SU-DHL-6 (cell line): ENCODE results near the gene C1orf35.

Experiments used
- EZH2phosphoT487 ChIP-seq: fragments of 200-600 bp; sonication (generic), shearing (Covaris generic); conservative IDR thresholded peaks from 2 replicates; pipeline ENCODE4 v1.6.1; 2018; ENCODE audit warnings: mild to moderate bottlenecking, antibody characterized with exemption, low read length, moderate library complexity, mixed read lengths
- TF ChIP-seq, protein P1 (sequence below): fragments of 200-600 bp; sonication (generic); IDR thresholded peaks from one replicate; pipeline ENCODE4 v1.5.1; 2017; ENCODE audit warnings: antibody characterized with exemption, mild to moderate bottlenecking, low read length, moderate library complexity; ENCODE audit not compliant: insufficient read depth, poor library complexity, severe bottlenecking

DNA sequence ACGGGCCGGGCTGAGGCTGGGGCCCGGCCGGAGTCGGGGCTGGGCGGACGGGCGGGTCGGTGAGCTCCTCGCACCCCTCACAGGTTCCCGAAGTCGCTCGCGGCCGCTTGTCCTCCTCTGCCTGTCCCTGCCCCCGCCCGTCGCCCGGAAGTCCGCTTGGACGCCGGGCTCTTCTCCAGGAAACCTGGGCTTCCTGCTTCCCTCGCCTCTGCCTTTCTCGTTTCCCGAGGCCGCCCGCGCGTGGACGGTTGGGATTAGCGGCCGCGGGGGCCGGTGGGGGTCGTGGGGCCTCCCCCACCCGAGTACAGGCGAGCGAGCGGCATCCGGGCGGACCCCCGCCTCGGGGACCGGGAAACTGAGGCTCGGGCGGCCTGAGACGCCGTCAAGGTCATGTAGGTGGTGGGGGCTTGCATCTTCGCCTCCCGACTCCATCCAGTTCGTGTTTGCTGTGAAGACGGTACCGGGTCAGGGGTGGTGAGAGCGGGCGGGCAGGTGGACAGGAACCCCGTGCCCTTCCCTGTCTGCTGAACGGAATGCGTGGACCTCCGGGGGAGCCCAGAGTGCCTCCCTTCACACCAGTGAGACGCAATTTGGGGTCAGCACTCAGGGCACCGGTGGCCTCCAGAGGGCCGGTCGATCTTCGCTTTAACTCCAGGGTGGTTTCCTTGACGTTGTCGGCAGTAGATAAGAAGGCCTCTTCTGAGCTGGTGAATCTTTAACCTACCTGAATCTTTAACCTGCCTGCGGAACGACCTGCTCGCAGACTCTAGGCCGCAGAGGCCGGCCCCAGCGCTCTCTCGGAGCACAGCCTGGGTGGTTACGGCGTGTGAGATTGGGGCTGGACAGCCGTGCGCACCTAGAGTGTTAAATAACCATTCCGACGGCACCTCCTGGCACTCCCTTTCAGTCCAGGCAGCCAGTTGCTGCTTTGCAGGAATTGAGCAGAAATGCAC lies 19.9 kb downstream of the C1orf35 start:
- TF ChIP-seq, protein P1, sequence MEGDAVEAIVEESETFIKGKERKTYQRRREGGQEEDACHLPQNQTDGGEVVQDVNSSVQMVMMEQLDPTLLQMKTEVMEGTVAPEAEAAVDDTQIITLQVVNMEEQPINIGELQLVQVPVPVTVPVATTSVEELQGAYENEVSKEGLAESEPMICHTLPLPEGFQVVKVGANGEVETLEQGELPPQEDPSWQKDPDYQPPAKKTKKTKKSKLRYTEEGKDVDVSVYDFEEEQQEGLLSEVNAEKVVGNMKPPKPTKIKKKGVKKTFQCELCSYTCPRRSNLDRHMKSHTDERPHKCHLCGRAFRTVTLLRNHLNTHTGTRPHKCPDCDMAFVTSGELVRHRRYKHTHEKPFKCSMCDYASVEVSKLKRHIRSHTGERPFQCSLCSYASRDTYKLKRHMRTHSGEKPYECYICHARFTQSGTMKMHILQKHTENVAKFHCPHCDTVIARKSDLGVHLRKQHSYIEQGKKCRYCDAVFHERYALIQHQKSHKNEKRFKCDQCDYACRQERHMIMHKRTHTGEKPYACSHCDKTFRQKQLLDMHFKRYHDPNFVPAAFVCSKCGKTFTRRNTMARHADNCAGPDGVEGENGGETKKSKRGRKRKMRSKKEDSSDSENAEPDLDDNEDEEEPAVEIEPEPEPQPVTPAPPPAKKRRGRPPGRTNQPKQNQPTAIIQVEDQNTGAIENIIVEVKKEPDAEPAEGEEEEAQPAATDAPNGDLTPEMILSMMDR: no peak
- TF ChIP-seq EZH2phosphoT487: no peak
